Heart left ventricle (tissue), 13 donors: ENCODE data around the gene MYH6.

ENCODE experiments used
- POLR2A ChIP-seq, 2 donors: fragments of 450-650 bp; IDR thresholded peaks; one replicate each; pipeline ENCODE4 v1.6.1; 2017; ENCODE audit warnings: antibody characterized with exemption in 2 of 2, mild to moderate bottlenecking in 2 of 2, moderate library complexity in 2 of 2
- TF ChIP-seq, protein P1 (sequence below), 12 donors: fragments of 200-600 bp; sonication (generic) in 4 of 12; IDR thresholded peaks; one replicate each; pipeline versions ENCODE4 v1.5.0 to v1.8.0; 2018 to 2022; ENCODE audit warnings: antibody characterized with exemption in 12 of 12, mild to moderate bottlenecking in 5 of 12
- donor health status: ischemic (EF 13 %, LVEDD 7.1; RV severe dilation, severe dysfunction).
- donor health status: DM: no; HTN: yes; CAD: no.
- donor health status: DM: no; HTN: no; CAD: no.
- donor health status: ischemic (EF 25% LVEDD 6.9; RV normal size, moderate dysfunction).
- donor health status: ischemic (EF 25% LVEDD 5.7; RV mildly dilated, moderate dysfunction).
- donor health status: ischemic (EF 35%, LVEDD 5.7; RV mildly dilated, moderate dysfunction).
- donor health status: nonischemic (EF 11% LVEDD 7.7; RV severe dilation, severe dysfunction).
- donor health status: DM: yes; HTN: yes; CAD: no.
- donor health status: PGD.
- donor health status: ischemic (EF 29% LVEDD 5.4; RV normal size, mild dysfunction).
- donor health status: nonischemic (EF 23%, LVEDD 6.1; RV moderate dilation, normal function).

DNA sequence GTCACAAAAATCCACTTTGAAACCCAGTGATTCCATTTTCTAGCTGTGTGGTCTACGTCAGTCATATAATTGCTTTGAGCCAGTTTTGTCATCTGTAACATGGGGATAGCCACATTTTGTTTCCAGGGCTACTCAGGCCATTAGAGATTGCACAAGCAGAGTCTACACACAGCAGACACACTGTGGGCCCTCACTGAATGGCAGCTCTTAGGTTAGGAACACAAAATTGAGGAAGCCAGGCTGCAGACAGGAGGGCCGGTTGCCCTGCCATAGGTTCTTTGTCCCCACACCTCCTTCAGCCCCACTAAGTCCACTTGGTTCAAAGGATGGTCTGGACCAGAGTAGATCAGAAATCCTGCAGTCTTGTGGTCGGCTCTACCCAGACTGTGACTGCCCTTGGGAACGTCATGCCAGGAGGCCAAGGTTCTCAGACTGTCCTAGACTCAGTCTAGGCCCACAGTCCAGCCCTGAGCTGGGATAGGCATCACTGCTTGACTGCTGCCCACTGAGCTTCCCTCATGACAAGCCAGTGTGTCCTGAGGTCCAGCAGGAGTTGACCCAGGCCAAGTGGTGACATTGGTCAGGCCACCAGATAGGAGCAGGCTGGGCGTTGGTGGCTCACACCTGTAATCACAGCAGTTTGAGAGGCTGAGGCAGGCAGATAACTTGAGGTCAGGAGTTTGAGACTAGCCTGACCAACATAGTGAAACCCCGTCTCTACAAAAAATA, 31.2 kb upstream of the MYH6 start:
- TF ChIP-seq POLR2A (IDR thresholded peaks at IDR 0.05), result no peak
- TF ChIP-seq, protein P1, sequence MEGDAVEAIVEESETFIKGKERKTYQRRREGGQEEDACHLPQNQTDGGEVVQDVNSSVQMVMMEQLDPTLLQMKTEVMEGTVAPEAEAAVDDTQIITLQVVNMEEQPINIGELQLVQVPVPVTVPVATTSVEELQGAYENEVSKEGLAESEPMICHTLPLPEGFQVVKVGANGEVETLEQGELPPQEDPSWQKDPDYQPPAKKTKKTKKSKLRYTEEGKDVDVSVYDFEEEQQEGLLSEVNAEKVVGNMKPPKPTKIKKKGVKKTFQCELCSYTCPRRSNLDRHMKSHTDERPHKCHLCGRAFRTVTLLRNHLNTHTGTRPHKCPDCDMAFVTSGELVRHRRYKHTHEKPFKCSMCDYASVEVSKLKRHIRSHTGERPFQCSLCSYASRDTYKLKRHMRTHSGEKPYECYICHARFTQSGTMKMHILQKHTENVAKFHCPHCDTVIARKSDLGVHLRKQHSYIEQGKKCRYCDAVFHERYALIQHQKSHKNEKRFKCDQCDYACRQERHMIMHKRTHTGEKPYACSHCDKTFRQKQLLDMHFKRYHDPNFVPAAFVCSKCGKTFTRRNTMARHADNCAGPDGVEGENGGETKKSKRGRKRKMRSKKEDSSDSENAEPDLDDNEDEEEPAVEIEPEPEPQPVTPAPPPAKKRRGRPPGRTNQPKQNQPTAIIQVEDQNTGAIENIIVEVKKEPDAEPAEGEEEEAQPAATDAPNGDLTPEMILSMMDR (IDR thresholded peaks at IDR 0.05), result no peak
